H9 (cell line): ENCODE results near the gene PTPRN2. TPM values are rescaled to one million over a fixed set of nuclear protein-coding genes. Genes with fewer than 3 reads are reported as not detected.

Experiments
- DNase-seq: peaks from one replicate; pipeline ENCODE4 v3.0.0-alpha.2; 2017
- H2AFZ ChIP-seq: one replicate; pipeline ENCODE4 v1.6.1; 2013; ENCODE audit warnings: mild to moderate bottlenecking, low read length, control low read depth, moderate library complexity
- H2AK5ac ChIP-seq: 2 replicates; pipeline ENCODE4 v1.6.1; 2013; ENCODE audit warnings: low read length, control low read depth, mixed read lengths; ENCODE audit not compliant: insufficient read length
- H2BK120ac ChIP-seq: one replicate; pipeline ENCODE4 v1.6.1; 2013; ENCODE audit warnings: low read depth, mild to moderate bottlenecking, low read length, control low read depth, inconsistent platforms; ENCODE audit not compliant: poor library complexity, severe bottlenecking
- H2BK12ac ChIP-seq: 2 replicates; pipeline ENCODE4 v1.6.1; 2013; ENCODE audit warnings: low read length, control low read depth, mixed read lengths, low read depth; ENCODE audit not compliant: insufficient read length
- H2BK15ac ChIP-seq: 2 replicates; pipeline ENCODE4 v1.6.1; 2013; ENCODE audit warnings: low read depth, low read length, control low read depth
- H2BK20ac ChIP-seq: one replicate; pipeline ENCODE4 v1.6.1; 2013; ENCODE audit warnings: low read depth, mild to moderate bottlenecking, low read length, control low read depth, inconsistent platforms; ENCODE audit not compliant: poor library complexity, severe bottlenecking
- H2BK5ac ChIP-seq: 2 replicates; pipeline ENCODE4 v1.6.1; 2013; ENCODE audit warnings: low read length, control low read depth, mixed read lengths; ENCODE audit not compliant: insufficient read length
- H3K14ac ChIP-seq: 2 replicates; pipeline ENCODE4 v1.6.1; 2013; ENCODE audit warnings: low read length, control low read depth; ENCODE audit not compliant: insufficient read depth
- H3K18ac ChIP-seq: 2 replicates; pipeline ENCODE4 v1.6.1; 2013; ENCODE audit warnings: low read depth, mild to moderate bottlenecking, mixed read lengths, low read length, control low read depth; ENCODE audit not compliant: insufficient read length
- H3K23ac ChIP-seq: 2 replicates; pipeline ENCODE4 v1.6.1; 2013; ENCODE audit warnings: low read length, control low read depth, mixed read lengths, low read depth; ENCODE audit not compliant: insufficient read length
- H3K23me2 ChIP-seq: 2 replicates; pipeline ENCODE4 v1.6.1; 2013; ENCODE audit warnings: low read depth, mild to moderate bottlenecking, mixed read lengths, low read length, control low read depth; ENCODE audit not compliant: insufficient read length, poor library complexity, severe bottlenecking
- H3K27ac ChIP-seq: 2 replicates; pipeline ENCODE4 v1.5.1; 2013; ENCODE audit warnings: low read length, control low read depth, mixed read lengths, low read depth; ENCODE audit not compliant: insufficient read length
- H3K27me3 ChIP-seq: 2 replicates; pipeline ENCODE4 v1.6.1; 2013; ENCODE audit warnings: low read length, control low read depth, inconsistent platforms; ENCODE audit not compliant: insufficient read depth
- H3K4ac ChIP-seq: 2 replicates; pipeline ENCODE4 v1.6.1; 2013; ENCODE audit warnings: low read depth, mild to moderate bottlenecking, control low read depth, inconsistent platforms, low read length, moderate library complexity
- H3K4me1 ChIP-seq: 2 replicates; pipeline ENCODE4 v1.6.1; 2013; ENCODE audit warnings: low read length, control low read depth, inconsistent platforms; ENCODE audit not compliant: insufficient read depth
- H3K4me2 ChIP-seq: 2 replicates; pipeline ENCODE4 v1.6.1; 2013; ENCODE audit warnings: low read length, control low read depth, mixed read lengths; ENCODE audit not compliant: insufficient read length, insufficient read depth
- H3K56ac ChIP-seq: 2 replicates; pipeline ENCODE4 v1.6.1; 2013; ENCODE audit warnings: low read depth, mild to moderate bottlenecking, mixed read lengths, low read length, control low read depth; ENCODE audit not compliant: insufficient read length
- H3K79me1 ChIP-seq: 2 replicates; pipeline ENCODE4 v1.6.1; 2013; ENCODE audit warnings: low read depth, mild to moderate bottlenecking, moderate library complexity, low read length, control low read depth, inconsistent platforms; ENCODE audit not compliant: insufficient read depth, poor library complexity, severe bottlenecking
- H3K79me2 ChIP-seq: 2 replicates; pipeline ENCODE4 v1.6.1; 2013; ENCODE audit warnings: low read length, control low read depth, inconsistent platforms; ENCODE audit not compliant: insufficient read depth
- H3K9ac ChIP-seq: 2 replicates; pipeline ENCODE4 v1.6.1; 2013; ENCODE audit warnings: low read length, control low read depth, mixed read lengths; ENCODE audit not compliant: insufficient read length; ENCODE audit errors: extremely low read depth
- H3K9me3 ChIP-seq: one replicate; pipeline ENCODE4 v1.6.1; 2013; ENCODE audit warnings: low read depth, low read length, inconsistent platforms; ENCODE audit not compliant: control insufficient read depth
- H3T11ph ChIP-seq: one replicate; pipeline ENCODE4 v1.6.1; 2013; ENCODE audit warnings: mild to moderate bottlenecking, low read length, control low read depth, inconsistent platforms
- H4K20me1 ChIP-seq: one replicate; pipeline ENCODE4 v1.6.1; 2013; ENCODE audit not compliant: control insufficient read depth, insufficient read length, insufficient read depth
- H4K5ac ChIP-seq: 2 replicates; pipeline ENCODE4 v1.6.1; 2013; ENCODE audit warnings: low read depth, mild to moderate bottlenecking, mixed read lengths, low read length, control low read depth; ENCODE audit not compliant: insufficient read length
- H4K8ac ChIP-seq: replicated peaks from 2 replicates; pipeline ENCODE4 v1.6.1; 2013; ENCODE audit warnings: low read length, control low read depth, mixed read lengths, low read depth; ENCODE audit not compliant: insufficient read length
- H4K91ac ChIP-seq: 2 replicates; pipeline ENCODE4 v1.6.1; 2013; ENCODE audit warnings: low read depth, mild to moderate bottlenecking, moderate library complexity, mixed read lengths, low read length, control low read depth; ENCODE audit not compliant: insufficient read length
- H3K27ac Mint-ChIP-seq, 3 experiments: 2 replicates in 2 of 3; 3 replicates in 1 of 3; pipeline ENCODE4 v1.8.0; 2020 to 2021; ENCODE audit warnings: mixed read lengths in 3 of 3, mild to moderate bottlenecking in 1 of 3, moderate library complexity in 1 of 3
- H3K27me3 Mint-ChIP-seq: 2 replicates; pipeline ENCODE4 v1.8.0; 2021; ENCODE audit warnings: low read depth, mild to moderate bottlenecking, moderate library complexity, mixed read lengths
- H3K36me3 Mint-ChIP-seq, 3 experiments: 2 replicates in 2 of 3; 3 replicates in 1 of 3; pipeline ENCODE4 v1.8.0; 2020 to 2021; ENCODE audit warnings: low read depth in 3 of 3, mixed read lengths in 3 of 3; ENCODE audit not compliant: insufficient read depth in 1 of 3
- H3K4me1 Mint-ChIP-seq, 2 experiments: 2 replicates each; pipeline ENCODE4 v1.8.0; 2020; ENCODE audit warnings: mixed read lengths in 2 of 2
- H3K4me3 Mint-ChIP-seq, 2 experiments: 2 replicates in 1 of 2; 3 replicates in 1 of 2; pipeline ENCODE4 v1.8.0; 2020 to 2021; ENCODE audit warnings: mild to moderate bottlenecking in 2 of 2, mixed read lengths in 2 of 2, moderate library complexity in 1 of 2
- H3K9me3 Mint-ChIP-seq, 2 experiments: 2 replicates in 1 of 2; 3 replicates in 1 of 2; pipeline ENCODE4 v1.8.0; 2020; ENCODE audit warnings: mild to moderate bottlenecking in 2 of 2, mixed read lengths in 2 of 2, moderate library complexity in 1 of 2
- CTCF ChIP-seq: fragments of 200-600 bp; sonication (generic); conservative IDR thresholded peaks from 3 replicates; pipeline ENCODE4 v1.8.0; 2021; ENCODE audit warnings: antibody characterized with exemption, mild to moderate bottlenecking
- WGBS: extraction: QIAGEN DNeasy Blood & Tissue Kit; methylation state at CpG from one replicate; pipeline ENCODE4 v1.1.7; 2013; ENCODE audit warnings: missing lambda C conversion rate, low lambda C conversion rate, mixed read lengths; ENCODE audit not compliant: insufficient read length; ENCODE audit errors: extremely low coverage; 5-methylcytosine and 5-hydroxymethylcytosine counted together
- total RNA-seq: library from RNA; stranded (reverse); gene quantifications from 2 replicates; pipeline ENCODE4 v1.2.1, GENCODE V29; 2021

The PTPRN2 gene
- total RNA-seq, 1 experiment from 2014 or later: 5.2 TPM

- H3K4me2 ChIP-seq: no peak overlapping the region
- H3K4ac ChIP-seq: no peak overlapping the region
- WGBS: no CpG with 5 or more reads among the region's 8 CpGs
- H3K27me3 ChIP-seq: no peaks in the 10 kb centered on the region; the same call in 1 of the 2 replicates
- no peak; the same call in 2 of the 3 replicates for TF ChIP-seq CTCF
- H3K18ac ChIP-seq: no peak overlapping the region
- H4K20me1 ChIP-seq: no peaks in the 10 kb centered on the region
- no peak for DNase-seq
- no peak overlapping the region for H3K9ac ChIP-seq
- peaks cover 3 to 12% of the 10 kb centered on the region in 2 experiments for H3K9me3 Mint-ChIP-seq
- no peak overlapping the region for H3K27ac ChIP-seq
- H3K27ac Mint-ChIP-seq: no peak overlapping the region
- H2AFZ ChIP-seq: no peak overlapping the region
- no peak overlapping the region for H2BK5ac ChIP-seq
- H2BK12ac ChIP-seq: no peak overlapping the region
- no peak overlapping the region for H4K5ac ChIP-seq
- peaks cover 28% of the 10 kb centered on the region for H3K27me3 Mint-ChIP-seq
- H3K4me1 ChIP-seq: no peaks in the 10 kb centered on the region
- no peaks in the 10 kb centered on the region for H3K79me2 ChIP-seq
- H3K4me1 Mint-ChIP-seq: peaks cover 8 to 10% of the 10 kb centered on the region in 2 experiments
- H2BK20ac ChIP-seq: no peak overlapping the region
- no peak overlapping the region for H3K4me3 Mint-ChIP-seq
- H3K23ac ChIP-seq: no peak overlapping the region
- H2BK15ac ChIP-seq: no peak overlapping the region
- no peak overlapping the region for H4K91ac ChIP-seq
- no peak overlapping the region for H4K8ac ChIP-seq
- H3T11ph ChIP-seq: no peak overlapping the region
- H3K36me3 Mint-ChIP-seq: peaks cover 5 to 16% (median 8%) of the 10 kb centered on the region in 3 experiments
- H3K56ac ChIP-seq: no peak overlapping the region
- H2AK5ac ChIP-seq: no peak overlapping the region
- peaks cover under 1% of the 10 kb centered on the region for H3K9me3 ChIP-seq
- peaks cover 4% of the 10 kb centered on the region for H3K23me2 ChIP-seq
- no peaks in the 10 kb centered on the region for H3K79me1 ChIP-seq
- no peak overlapping the region for H3K14ac ChIP-seq
- H2BK120ac ChIP-seq: no peak overlapping the region
These were observed 13.2 kb downstream of the PTPRN2 start for GRCh38 chr7:158574308-158575036.
